GM12878 (cell line): ENCODE measurements around the gene CHAF1A. TPM values are rescaled to one million over a fixed set of nuclear protein-coding genes. Genes with fewer than 3 reads are reported as not detected.

ENCODE experiments used
- ATAC-seq: fragments of 200-7000 bp; cut with Tn5 transposase; 3 replicates; pipeline ENCODE4 v1.9.1; 2020; ENCODE audit warnings: mild to moderate bottlenecking, moderate library complexity
- BruUV-seq: library from RNA; stranded (reverse); fragments of 400-500 nt; replicated peaks from 2 replicates; lab custom pipeline; 2021; lab: Mats Ljungman, UMichigan
- CTCF ChIA-PET: fragments of 300-600 bp; sonication (Branson Sonifier 250); formaldehyde crosslinking; extraction: SDS; loops from one replicate; lab custom pipeline; 2021; ENCODE audit warnings: inconsistent platforms; lab: Yijun Ruan, JAX
- POLR2A ChIA-PET: fragments of 350-600 bp; formaldehyde crosslinking; extraction: SDS; loops from one replicate; lab custom pipeline; 2021; ENCODE audit warnings: inconsistent platforms; lab: Charles Lee
- RAD21 ChIA-PET: fragments of 300-600 bp; sonication (Branson Sonifier 250); formaldehyde crosslinking; loops from one replicate; lab custom pipeline; 2023; ENCODE audit warnings: antibody characterized with exemption; ENCODE audit not compliant: unreplicated experiment; lab: Charles Lee
- SMC1A ChIA-PET: fragments of 300-600 bp; sonication (Branson Sonifier 250); formaldehyde crosslinking; loops from one replicate; lab custom pipeline; 2023; ENCODE audit not compliant: unreplicated experiment, uncharacterized antibody; lab: Charles Lee
- DNase-seq: peaks from one replicate; pipeline ENCODE4 v3.0.0-alpha.2; 2011; ENCODE audit warnings: low read depth, low spot score
- FAIRE-seq: peaks from 3 replicates; lab custom pipeline; 2011; peaks lifted over from hg19 to GRCh38; lab: Jason Lieb, UNC
- H2AFZ ChIP-seq: 2 replicates; pipeline ENCODE4 v1.6.0; 2011; ENCODE audit warnings: low read depth, low read length, control low read depth; ENCODE audit not compliant: control insufficient read depth
- H3K27ac ChIP-seq: 2 replicates; pipeline ENCODE4 v1.5.1; 2011; ENCODE audit warnings: control low read depth; ENCODE audit not compliant: control insufficient read depth, insufficient read depth
- H3K27me3 ChIP-seq, 2 experiments: replicated peaks in 1 of 2; 2 replicates each; pipeline versions ENCODE4 v1.6.0 to v1.6.1; 2011; ENCODE audit warnings: low read length in 1 of 2; ENCODE audit not compliant: control insufficient read depth in 2 of 2, insufficient read depth in 2 of 2
- H3K36me3 ChIP-seq, 2 experiments: 2 replicates each; pipeline ENCODE4 v1.5.1; 2011; ENCODE audit warnings: low read length in 1 of 2; ENCODE audit not compliant: control insufficient read depth in 2 of 2, insufficient read depth in 2 of 2
- H3K4me1 ChIP-seq: 2 replicates; pipeline ENCODE4 v1.6.1; 2011; ENCODE audit warnings: mild to moderate bottlenecking, low read length, moderate library complexity, mixed read lengths; ENCODE audit not compliant: control insufficient read depth, insufficient read depth
- H3K4me2 ChIP-seq: 2 replicates; pipeline ENCODE4 v1.6.0; 2011; ENCODE audit warnings: control low read depth; ENCODE audit not compliant: control insufficient read depth, insufficient read depth
- H3K4me3 ChIP-seq: fragments of 200-600 bp; sonication (generic); 2 replicates; pipeline ENCODE4 v1.5.1; 2016
- H3K79me2 ChIP-seq: 2 replicates; pipeline ENCODE4 v1.6.0; 2011; ENCODE audit warnings: low read length; ENCODE audit not compliant: control insufficient read depth, insufficient read depth
- H3K9ac ChIP-seq: 2 replicates; pipeline ENCODE4 v1.8.0; 2011; ENCODE audit warnings: low read length, control low read depth, mixed read lengths; ENCODE audit not compliant: control insufficient read depth, insufficient read depth
- H3K9me3 ChIP-seq: replicated peaks from 3 replicates; pipeline ENCODE4 v1.5.1; 2011; ENCODE audit warnings: mild to moderate bottlenecking, low read length; ENCODE audit not compliant: control insufficient read depth, insufficient read depth
- H4K20me1 ChIP-seq: 2 replicates; pipeline ENCODE4 v1.6.0; 2011; ENCODE audit not compliant: control insufficient read depth, insufficient read depth
- ATF7 ChIP-seq: fragments of 450-650 bp; IDR thresholded peaks from 2 replicates; pipeline ENCODE4 v1.6.1; 2016; ENCODE audit warnings: low read depth, mild to moderate bottlenecking
- BMI1 ChIP-seq: fragments of 450-650 bp; IDR thresholded peaks from 2 replicates; pipeline ENCODE4 v1.6.1; 2016; ENCODE audit warnings: mild to moderate bottlenecking, moderate library complexity, borderline replicate concordance
- CBX5 ChIP-seq: sonication (generic); IDR thresholded peaks from 2 replicates; pipeline ENCODE4 v1.6.1; 2016; ENCODE audit warnings: low read depth, moderate library complexity, mild to moderate bottlenecking, inconsistent platforms
- CREM ChIP-seq: IDR thresholded peaks from 2 replicates; pipeline ENCODE4 v1.6.1; 2014; ENCODE audit warnings: antibody characterized with exemption, low read depth
- HDAC2 ChIP-seq: fragments of 200-600 bp; sonication (generic); IDR thresholded peaks from 2 replicates; pipeline ENCODE4 v1.6.1; 2017
- HDAC6 ChIP-seq: fragments of 200-600 bp; sonication (generic); IDR thresholded peaks from one replicate; pipeline ENCODE4 v1.8.0; 2017; ENCODE audit warnings: antibody characterized with exemption; ENCODE audit not compliant: unreplicated experiment
- LARP7 ChIP-seq: fragments of 450-650 bp; IDR thresholded peaks from 2 replicates; pipeline ENCODE4 v1.6.1; 2017; ENCODE audit warnings: mild to moderate bottlenecking
- MEF2B ChIP-seq: fragments of 450-650 bp; IDR thresholded peaks from 2 replicates; pipeline ENCODE4 v1.6.1; 2018; ENCODE audit warnings: mild to moderate bottlenecking, moderate library complexity; ENCODE audit not compliant: partially characterized antibody, poor library complexity, severe bottlenecking
- NRF1 ChIP-seq: conservative IDR thresholded peaks from 2 replicates; pipeline ENCODE4 v1.6.1; 2011; ENCODE audit warnings: mild to moderate bottlenecking, low read depth, low read length, improper control_type of control experiment
- PAX5 ChIP-seq: IDR thresholded peaks from 2 replicates; pipeline ENCODE4 v1.6.1; 2011; ENCODE audit warnings: low read depth, low read length, borderline replicate concordance
- RAD21 ChIP-seq: IDR thresholded peaks from 2 replicates; pipeline ENCODE4 v1.6.1; 2011; ENCODE audit warnings: mild to moderate bottlenecking, low read depth, low read length, moderate library complexity; ENCODE audit not compliant: insufficient read depth
- RCOR1 ChIP-seq: conservative IDR thresholded peaks from 2 replicates; pipeline ENCODE4 v1.6.1; 2012; ENCODE audit warnings: low read depth, low read length, improper control_type of control experiment
- SMC3 ChIP-seq: IDR thresholded peaks from 2 replicates; pipeline ENCODE4 v1.6.1; 2011; ENCODE audit warnings: low read length, improper control_type of control experiment, borderline replicate concordance
- STAT3 ChIP-seq: IDR thresholded peaks from 2 replicates; pipeline ENCODE4 v1.6.1; 2011; ENCODE audit warnings: low read depth, low read length, improper control_type of control experiment
- TCF7 ChIP-seq: IDR thresholded peaks from 2 replicates; pipeline ENCODE4 v1.6.1; 2014; ENCODE audit warnings: antibody characterized with exemption, borderline replicate concordance
- ZZZ3 ChIP-seq: IDR thresholded peaks from 2 replicates; pipeline ENCODE4 v1.6.1; 2011; ENCODE audit warnings: low read depth; ENCODE audit not compliant: control insufficient read depth, insufficient read length
- WGBS: methylation state at CpG from one replicate; pipeline ENCODE4 v1.1.6; 2016; ENCODE audit warnings: low lambda C conversion rate; ENCODE audit not compliant: insufficient replicate concordance, insufficient coverage; ENCODE audit errors: missing lambda C conversion rate; 5-methylcytosine and 5-hydroxymethylcytosine counted together
- in situ Hi-C: fragments of 300-500 bp; cut with MboI; formaldehyde crosslinking; loops from 9 replicates; pipeline ENCODE4 v1.14.3; 2018; ENCODE audit warnings: mixed read lengths
- intact Hi-C: fragments of 100-400 bp; cut with micrococcal nuclease; formaldehyde crosslinking; loops from one replicate; pipeline ENCODE4 v1.14.2; 2022; ENCODE audit not compliant: unreplicated experiment
- polyA plus RNA-seq, 11 experiments: library from polyadenylated mRNA; depleted of rRNA in 4 of 11; unstranded in 6 of 11; stranded (reverse) in 5 of 11; fragments of >200 nt; fragmentation: Nextera tagmentation in 4 of 11; fragmentation: Illumina TruSeq in 1 of 11; extraction: Ambion mirVana in 4 of 11; extraction: Trizol in 1 of 11; gene quantifications; 1 replicate in 1 of 11; 2 replicates in 10 of 11; pipeline versions ENCODE4 v1.2.1 to v1.2.3, GENCODE V29; 2011 to 2016; ENCODE audit warnings: inconsistent platforms in 2 of 11, missing spikeins in 2 of 11, low read depth in 1 of 11
- total RNA-seq, 4 experiments: library from RNA; depleted of rRNA in 3 of 4; stranded (reverse); fragments of >200 nt in 3 of 4; fragmentation: Illumina TruSeq in 1 of 4; extraction: Trizol in 1 of 4; gene quantifications; 2 replicates each; pipeline versions ENCODE4 v1.2.1 to v1.2.3, GENCODE V29; 2013 to 2021
- TF ChIP-seq, protein P1 (sequence below): fragments of 450-650 bp; formaldehyde crosslinking; IDR thresholded peaks from 2 replicates; pipeline ENCODE4 v1.4.0; 2022; ENCODE audit warnings: mild to moderate bottlenecking, moderate library complexity
- TF ChIP-seq, protein P2 (sequence below): fragments of 450-650 bp; formaldehyde crosslinking; IDR thresholded peaks from 2 replicates; pipeline ENCODE4 v1.5.0; 2022; ENCODE audit warnings: mild to moderate bottlenecking, missing genetic modification characterization
- TF ChIP-seq, protein P3 (sequence below): fragments of 450-650 bp; IDR thresholded peaks from 2 replicates; pipeline ENCODE4 v1.6.1; 2017; ENCODE audit warnings: mild to moderate bottlenecking, low read depth, inconsistent platforms; ENCODE audit not compliant: poor library complexity, severe bottlenecking

The CHAF1A gene
- total and polyA plus RNA-seq, 10 of the 15 experiments (the other 5 are each of a cell fraction or from before 2014, with no cell fraction given) = 1.3 to 69.1 (median 34.2) TPM

DNA sequence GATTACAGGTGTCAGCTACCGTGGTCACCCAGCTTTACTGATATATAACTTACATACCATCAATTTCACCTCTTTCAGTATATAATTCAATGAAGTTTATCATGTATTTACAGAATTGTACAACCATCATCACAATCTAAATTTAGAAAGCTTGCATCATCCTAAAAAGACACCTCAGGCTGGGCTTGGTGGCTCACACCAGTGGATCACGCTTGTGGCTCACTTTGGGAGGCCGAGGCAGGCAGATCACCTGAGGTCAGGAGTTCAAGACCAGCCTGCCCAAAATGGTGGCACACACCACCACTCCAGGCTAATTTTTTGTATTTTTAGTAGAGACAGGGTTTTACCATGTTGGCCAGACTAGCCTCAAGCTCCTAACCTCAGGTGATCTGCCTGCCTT, 65.4 kb downstream of the CHAF1A start:
- ATAC-seq = no peak
- in situ Hi-C loops (no loop called here), intact Hi-C loops (no loop called here)
- SMC1A ChIA-PET = no interaction called here
- H3K4me3 ChIP-seq = no peak overlapping the region
- no peak overlapping the region for H3K9ac ChIP-seq
- no TSS peak for BruUV-seq
- no peaks in the 10 kb centered on the region for H3K9me3 ChIP-seq
- POLR2A ChIA-PET = no interaction called here
- RAD21 ChIA-PET = no interaction called here
- H3K27ac ChIP-seq = no peak overlapping the region
- no peaks in the 10 kb centered on the region for H3K36me3 ChIP-seq
- H3K79me2 ChIP-seq = peaks cover 5% of the 10 kb centered on the region
- TF ChIP-seq, protein P1, sequence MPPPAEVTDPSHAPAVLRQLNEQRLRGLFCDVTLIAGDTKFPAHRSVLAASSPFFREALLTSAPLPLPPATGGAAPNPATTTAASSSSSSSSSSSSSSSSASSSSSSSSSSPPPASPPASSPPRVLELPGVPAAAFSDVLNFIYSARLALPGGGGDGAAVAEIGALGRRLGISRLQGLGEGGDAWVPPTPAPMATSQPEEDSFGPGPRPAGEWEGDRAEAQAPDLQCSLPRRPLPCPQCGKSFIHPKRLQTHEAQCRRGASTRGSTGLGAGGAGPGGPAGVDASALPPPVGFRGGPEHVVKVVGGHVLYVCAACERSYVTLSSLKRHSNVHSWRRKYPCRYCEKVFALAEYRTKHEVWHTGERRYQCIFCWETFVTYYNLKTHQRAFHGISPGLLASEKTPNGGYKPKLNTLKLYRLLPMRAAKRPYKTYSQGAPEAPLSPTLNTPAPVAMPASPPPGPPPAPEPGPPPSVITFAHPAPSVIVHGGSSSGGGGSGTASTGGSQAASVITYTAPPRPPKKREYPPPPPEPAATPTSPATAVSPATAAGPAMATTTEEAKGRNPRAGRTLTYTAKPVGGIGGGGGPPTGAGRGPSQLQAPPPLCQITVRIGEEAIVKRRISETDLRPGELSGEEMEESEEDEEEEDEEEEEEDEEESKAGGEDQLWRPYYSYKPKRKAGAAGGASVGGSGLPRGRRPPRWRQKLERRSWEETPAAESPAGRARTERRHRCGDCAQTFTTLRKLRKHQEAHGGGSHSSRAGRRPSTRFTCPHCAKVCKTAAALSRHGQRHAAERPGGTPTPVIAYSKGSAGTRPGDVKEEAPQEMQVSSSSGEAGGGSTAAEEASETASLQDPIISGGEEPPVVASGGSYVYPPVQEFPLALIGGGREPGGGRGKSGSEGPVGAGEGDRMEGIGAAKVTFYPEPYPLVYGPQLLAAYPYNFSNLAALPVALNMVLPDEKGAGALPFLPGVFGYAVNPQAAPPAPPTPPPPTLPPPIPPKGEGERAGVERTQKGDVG (CRISPR knock-in tag) = no peak
- TF ChIP-seq HDAC2 (no peak), RCOR1 (no peak), MEF2B (no peak), LARP7 (no peak), TCF7 (no peak), ZZZ3 (no peak), BMI1 (no peak), STAT3 (no peak), ATF7 (no peak), PAX5 (no peak), CREM (no peak), RAD21 (no peak), NRF1 (no peak), CBX5 (no peak), HDAC6 (no peak), SMC3 (no peak)
- TF ChIP-seq, protein P2, sequence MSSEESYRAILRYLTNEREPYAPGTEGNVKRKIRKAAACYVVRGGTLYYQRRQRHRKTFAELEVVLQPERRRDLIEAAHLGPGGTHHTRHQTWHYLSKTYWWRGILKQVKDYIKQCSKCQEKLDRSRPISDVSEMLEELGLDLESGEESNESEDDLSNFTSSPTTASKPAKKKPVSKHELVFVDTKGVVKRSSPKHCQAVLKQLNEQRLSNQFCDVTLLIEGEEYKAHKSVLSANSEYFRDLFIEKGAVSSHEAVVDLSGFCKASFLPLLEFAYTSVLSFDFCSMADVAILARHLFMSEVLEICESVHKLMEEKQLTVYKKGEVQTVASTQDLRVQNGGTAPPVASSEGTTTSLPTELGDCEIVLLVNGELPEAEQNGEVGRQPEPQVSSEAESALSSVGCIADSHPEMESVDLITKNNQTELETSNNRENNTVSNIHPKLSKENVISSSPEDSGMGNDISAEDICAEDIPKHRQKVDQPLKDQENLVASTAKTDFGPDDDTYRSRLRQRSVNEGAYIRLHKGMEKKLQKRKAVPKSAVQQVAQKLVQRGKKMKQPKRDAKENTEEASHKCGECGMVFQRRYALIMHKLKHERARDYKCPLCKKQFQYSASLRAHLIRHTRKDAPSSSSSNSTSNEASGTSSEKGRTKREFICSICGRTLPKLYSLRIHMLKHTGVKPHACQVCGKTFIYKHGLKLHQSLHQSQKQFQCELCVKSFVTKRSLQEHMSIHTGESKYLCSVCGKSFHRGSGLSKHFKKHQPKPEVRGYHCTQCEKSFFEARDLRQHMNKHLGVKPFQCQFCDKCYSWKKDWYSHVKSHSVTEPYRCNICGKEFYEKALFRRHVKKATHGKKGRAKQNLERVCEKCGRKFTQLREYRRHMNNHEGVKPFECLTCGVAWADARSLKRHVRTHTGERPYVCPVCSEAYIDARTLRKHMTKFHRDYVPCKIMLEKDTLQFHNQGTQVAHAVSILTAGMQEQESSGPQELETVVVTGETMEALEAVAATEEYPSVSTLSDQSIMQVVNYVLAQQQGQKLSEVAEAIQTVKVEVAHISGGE (CRISPR knock-in tag) = no peak
- TF ChIP-seq, protein P3, sequence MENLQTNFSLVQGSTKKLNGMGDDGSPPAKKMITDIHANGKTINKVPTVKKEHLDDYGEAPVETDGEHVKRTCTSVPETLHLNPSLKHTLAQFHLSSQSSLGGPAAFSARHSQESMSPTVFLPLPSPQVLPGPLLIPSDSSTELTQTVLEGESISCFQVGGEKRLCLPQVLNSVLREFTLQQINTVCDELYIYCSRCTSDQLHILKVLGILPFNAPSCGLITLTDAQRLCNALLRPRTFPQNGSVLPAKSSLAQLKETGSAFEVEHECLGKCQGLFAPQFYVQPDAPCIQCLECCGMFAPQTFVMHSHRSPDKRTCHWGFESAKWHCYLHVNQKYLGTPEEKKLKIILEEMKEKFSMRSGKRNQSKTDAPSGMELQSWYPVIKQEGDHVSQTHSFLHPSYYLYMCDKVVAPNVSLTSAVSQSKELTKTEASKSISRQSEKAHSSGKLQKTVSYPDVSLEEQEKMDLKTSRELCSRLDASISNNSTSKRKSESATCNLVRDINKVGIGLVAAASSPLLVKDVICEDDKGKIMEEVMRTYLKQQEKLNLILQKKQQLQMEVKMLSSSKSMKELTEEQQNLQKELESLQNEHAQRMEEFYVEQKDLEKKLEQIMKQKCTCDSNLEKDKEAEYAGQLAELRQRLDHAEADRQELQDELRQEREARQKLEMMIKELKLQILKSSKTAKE = no peak
- TF ChIP-seq, all 136 proteins: peak for 0
- Histone ChIP-seq H3K27me3 (no peaks in the 10 kb centered on the region), H3K4me2 (no peak overlapping the region), H3K4me1 (peaks cover 5% of the 10 kb centered on the region), H4K20me1 (no peaks in the 10 kb centered on the region), H2AFZ (no peak overlapping the region)
- DNase-seq = no peak
- WGBS = 51% methylated on average over 3 of the region's 3 CpGs
- FAIRE-seq = no peak
- CTCF ChIA-PET = no interaction called here
